ENCODE measurements around the gene SENP7.

DNA sequence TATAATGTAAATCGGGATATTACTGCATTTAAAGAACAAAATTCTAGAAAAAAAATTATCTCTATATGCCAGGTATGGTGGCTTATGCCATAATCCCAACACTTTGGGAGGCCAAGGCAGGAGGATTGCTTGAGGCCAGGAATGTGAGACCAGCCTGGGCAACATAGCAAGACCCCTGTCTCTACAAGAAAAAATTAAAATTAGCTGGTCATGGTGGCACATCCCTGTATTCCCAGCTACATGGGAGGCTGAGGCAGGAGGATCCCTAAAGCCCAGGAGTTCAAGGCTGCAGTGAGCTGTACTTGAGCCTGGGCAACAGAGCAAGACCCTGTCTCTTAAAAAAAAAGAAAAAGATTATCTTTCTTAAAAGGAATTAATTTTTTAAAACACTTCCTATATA is 12.8 kb downstream of the SENP7 start:
- TF ChIP-seq, protein P1, sequence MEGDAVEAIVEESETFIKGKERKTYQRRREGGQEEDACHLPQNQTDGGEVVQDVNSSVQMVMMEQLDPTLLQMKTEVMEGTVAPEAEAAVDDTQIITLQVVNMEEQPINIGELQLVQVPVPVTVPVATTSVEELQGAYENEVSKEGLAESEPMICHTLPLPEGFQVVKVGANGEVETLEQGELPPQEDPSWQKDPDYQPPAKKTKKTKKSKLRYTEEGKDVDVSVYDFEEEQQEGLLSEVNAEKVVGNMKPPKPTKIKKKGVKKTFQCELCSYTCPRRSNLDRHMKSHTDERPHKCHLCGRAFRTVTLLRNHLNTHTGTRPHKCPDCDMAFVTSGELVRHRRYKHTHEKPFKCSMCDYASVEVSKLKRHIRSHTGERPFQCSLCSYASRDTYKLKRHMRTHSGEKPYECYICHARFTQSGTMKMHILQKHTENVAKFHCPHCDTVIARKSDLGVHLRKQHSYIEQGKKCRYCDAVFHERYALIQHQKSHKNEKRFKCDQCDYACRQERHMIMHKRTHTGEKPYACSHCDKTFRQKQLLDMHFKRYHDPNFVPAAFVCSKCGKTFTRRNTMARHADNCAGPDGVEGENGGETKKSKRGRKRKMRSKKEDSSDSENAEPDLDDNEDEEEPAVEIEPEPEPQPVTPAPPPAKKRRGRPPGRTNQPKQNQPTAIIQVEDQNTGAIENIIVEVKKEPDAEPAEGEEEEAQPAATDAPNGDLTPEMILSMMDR (conservative IDR thresholded peaks at IDR 0.05; ENCODE audit: low read depth in 2 of 2), result no peak
- TF ChIP-seq ZNF331 (CRISPR knock-in tag; IDR thresholded peaks at IDR 0.05; ENCODE audit: low read depth) (no peak), REST (IDR thresholded peaks at IDR 0.05; ENCODE audit: unreplicated experiment) (no peak), EZH2 (IDR thresholded peaks at IDR 0.05; ENCODE audit: low read depth, unreplicated experiment) (no peak), POLR2AphosphoS5 (IDR thresholded peaks at IDR 0.05; ENCODE audit: low read depth) (no peak), CREB1 (CRISPR knock-in tag; IDR thresholded peaks at IDR 0.05; ENCODE audit: low read depth) (no peak), STAT1 (IDR thresholded peaks at IDR 0.05; ENCODE audit: unreplicated experiment) (no peak)
